HPDE6-E6E7 (cell line): Measurements from ENCODE around the gene CD5L.
A peak's percentile ranks its signal among the peaks of the same experiment; 100 is the strongest.

Source experiments
- DNase-seq: peaks from one replicate; pipeline ENCODE4 v3.0.0; 2011; ENCODE audit warnings: missing footprints; ENCODE audit errors: extremely low spot score

CD5L gene

DNA sequence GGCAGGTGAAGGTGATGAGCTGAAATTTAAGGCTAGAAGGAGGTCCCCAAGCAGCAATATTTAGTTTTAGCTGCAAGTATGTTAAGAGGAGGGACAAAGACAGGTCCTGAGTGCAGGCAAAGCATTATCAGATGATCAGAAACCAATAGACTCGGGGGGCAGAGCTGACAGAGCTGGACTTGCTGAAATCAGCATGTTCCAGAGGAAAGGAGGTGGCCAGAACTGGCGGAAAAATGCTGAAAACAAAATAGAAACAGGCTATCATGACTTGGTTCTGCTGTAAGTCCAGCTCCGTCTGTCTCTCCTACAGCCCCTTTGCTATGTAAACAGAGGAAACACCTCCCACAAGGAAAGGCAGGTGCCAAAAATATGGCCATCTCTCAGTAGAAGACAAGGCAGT is at the start of gene CD5L:
TSS of gene CD5L (minus strand) at position 101 of the 400 bp plus-strand sequence. CDS start 107 bp downstream, outside the sequence.
- DNase-seq, result no peak

DNA sequence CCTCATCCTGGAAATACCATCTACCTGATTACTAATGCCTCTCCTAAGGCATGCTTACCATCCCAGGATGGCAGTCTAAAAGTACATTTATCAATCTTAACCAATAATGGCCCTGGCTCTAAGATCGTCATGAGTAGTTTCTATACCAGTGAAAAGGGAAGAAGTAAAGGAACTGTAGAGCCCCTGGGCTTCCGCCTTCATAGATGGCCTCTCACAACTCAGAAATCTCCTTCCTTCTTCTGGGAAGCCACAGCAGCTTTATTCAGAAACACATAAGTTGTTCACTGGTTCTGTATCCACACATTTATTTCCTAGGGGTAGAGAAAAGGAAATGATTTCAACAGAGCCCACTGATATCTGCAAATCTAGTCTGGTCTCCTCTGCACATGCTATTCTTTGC is 41.0 kb upstream of the CD5L start:
- no peak for DNase-seq

DNA sequence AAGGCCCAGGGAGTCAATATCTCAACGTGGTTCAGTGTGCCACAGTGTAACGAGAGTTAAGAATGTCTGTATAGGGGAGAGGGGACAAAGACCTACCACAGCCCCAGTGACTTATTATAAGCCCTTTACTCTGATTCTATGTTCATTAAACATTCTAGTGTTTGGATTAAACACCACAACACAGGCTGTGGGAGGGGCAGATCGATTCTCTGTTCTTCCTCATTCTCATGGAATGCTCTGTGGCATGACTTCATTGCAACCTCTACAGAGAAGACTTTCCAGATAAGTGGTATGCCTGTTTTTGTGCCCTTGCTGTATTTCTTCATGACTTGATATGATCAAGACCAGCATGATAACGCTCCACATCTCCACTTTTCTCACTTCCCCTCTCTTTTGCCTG is 39.0 kb upstream of the CD5L start:
- DNase-seq, result no peak

DNA sequence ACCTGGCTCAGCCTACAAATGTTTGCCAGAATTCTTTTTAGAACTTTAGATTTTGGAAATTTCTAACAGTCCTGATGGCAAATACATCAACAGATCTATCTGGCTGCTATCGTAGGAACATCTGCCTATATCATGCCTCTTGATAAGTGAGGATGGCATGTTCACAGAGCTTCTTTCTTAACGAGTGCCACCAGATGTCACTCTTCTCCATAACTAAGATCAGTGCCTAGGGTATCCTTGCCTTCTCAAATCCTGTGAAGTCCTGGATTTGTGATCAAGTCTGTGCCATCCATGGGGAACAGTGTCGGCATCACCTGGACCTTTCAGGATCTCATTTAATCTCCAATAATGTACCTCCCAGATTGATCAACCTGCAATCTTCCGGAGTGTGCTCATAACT is 36.5 kb upstream of the CD5L start:
- DNase-seq, result peak; percentile 28

DNA sequence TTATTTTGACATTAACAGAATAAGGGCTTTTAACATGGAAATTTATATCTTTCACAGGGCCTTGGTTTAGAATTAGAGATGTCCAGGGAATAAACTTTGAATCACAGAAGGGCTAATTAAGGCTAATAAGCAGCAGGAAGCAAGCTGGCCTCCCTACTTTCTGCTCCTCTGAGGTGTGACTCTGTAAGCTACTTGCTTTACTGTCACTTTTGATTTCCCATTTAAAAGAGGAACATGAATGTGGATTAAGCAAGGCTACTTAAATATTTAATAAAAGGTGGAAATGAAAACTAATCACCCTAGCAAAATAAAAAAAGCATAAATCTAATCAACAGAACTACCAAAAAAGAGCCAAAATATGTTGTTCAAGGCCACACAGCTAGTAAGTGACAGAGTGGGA is 28.9 kb upstream of the CD5L start:
- DNase-seq, result no peak

DNA sequence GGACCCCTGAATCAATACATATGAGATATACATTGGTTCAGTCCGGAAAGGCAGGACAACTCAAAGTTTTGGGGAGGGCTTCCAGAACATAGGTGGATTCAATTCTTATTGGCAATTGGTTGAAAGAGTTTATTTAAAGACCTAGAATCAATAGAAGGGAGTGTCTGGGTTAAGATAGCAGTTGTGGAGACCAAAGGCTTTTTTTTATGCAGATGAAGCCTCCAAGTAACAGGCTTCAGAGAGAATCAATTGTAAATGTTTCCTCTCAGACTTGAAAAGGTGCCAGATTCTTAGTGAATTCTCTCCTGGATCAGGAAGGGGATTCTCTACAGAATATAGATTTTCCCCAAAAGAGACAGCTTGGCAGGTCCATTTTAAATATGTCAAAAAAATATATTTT is 27.0 kb upstream of the CD5L start:
- no peak for DNase-seq

DNA sequence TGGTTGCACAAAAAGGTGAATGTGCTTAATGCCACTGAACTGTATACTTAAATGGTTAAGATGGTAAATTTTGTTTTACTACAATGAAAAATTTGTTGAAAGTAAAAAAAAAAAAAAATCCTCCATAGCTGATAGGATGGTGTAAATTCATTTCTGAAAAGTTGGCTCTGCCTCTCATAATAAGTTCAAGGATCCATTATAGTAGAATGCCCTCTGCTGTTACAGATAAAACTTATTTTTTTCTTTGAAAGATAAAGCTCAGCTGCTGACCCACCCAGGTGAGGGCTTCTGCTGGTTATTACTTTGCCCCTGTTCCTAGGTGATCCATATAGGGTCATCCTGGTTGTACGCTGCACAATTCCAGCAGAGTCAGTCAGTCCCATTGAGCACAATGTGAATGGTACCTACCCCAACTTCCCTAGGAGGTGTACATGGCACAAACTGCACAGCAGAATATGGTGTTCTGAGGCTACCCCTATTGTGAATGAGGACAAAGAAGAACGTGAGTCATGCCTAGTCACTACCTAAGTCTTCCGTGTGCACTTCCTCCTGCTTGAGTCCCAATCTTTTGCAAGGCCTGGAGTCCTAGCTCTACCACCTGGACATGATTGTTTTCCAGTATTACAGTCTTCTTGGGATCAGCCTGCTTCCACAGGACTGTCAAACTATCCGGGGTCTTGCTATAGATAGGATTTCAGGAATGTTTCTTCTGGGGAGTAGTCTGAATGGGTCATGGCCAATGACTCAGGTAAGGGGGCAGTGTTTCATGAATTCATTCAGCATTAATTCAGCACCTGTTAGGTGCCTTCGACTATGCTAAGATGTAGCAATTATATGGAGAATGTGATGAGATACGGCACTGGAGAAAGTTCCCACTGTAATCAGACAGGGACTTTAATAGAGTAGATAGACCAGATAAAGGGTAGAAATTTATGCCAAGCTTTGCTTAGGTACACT is 20.8 kb upstream of the CD5L start:
- DNase-seq, result peak; percentile 29

DNA sequence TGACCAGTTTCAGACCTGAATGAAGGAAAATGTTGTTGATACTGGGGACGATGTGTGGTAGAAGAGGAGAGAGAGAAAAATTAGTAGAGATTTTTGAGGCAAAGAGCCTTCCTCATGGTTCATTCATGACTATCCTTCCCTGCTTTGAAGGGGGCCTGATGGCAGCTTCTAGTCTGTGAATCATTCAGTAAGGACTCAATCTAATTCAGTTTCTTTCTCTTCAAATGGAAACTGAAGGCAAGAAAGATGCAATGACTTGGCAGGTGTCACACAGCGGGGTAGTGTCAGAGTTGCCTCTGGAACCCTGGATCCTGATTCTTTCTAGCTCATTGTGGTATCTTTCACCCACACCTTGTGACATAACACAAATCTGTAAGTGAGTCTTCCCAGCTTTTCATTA is 14.9 kb upstream of the CD5L start:
- DNase-seq, result no peak

DNA sequence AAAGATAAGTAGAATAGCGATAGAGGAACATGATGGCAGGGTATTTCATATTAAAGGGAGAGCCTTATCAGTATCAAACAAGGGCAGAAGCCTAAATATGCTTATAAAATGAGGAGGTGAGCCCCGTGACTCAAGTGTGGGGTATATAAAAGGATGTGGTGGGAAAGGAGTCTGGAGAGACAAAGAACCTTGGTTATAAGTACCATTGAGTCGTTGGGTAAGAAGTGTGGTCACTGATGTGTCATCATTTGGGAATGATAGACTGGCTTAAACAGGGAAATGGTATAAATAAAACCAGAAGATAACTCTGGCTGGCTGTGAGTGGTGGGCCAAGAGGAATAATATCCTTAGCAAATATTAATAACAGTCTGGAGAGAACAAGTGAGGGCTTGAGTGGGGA is 10.9 kb upstream of the CD5L start:
- DNase-seq, result no peak

DNA sequence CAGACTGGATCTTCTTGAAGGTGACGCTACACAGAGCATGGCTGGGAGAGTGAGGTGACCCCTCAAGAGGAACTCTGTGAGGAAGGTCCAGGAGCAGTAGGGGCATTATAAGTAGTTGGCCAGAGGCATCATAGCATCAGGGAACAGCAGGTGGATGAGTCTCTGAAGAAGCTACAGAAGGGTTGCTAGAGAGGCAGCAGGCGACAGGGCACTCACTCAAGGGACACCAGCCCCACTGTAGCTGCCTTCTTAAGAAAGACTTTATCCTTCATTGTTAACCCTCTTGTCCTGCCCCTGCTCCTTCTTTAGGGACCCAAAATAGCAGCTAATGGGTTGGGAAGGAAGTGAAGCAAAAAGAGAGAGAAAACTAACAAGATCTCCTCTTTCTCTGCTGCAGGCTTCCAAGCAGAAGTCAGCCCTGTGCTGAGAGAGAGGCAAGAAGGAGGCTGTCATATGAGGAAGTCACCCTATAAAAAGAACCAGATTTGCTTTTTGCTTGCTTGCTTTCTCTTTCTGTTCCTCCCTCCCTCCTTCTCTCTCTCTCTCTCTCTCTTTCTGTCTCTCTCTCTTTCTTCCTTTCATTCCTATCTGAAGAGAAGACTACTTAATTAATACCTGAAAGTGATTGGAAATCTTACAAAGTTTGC is 7.7 kb upstream of the CD5L start:
- no peak for DNase-seq

DNA sequence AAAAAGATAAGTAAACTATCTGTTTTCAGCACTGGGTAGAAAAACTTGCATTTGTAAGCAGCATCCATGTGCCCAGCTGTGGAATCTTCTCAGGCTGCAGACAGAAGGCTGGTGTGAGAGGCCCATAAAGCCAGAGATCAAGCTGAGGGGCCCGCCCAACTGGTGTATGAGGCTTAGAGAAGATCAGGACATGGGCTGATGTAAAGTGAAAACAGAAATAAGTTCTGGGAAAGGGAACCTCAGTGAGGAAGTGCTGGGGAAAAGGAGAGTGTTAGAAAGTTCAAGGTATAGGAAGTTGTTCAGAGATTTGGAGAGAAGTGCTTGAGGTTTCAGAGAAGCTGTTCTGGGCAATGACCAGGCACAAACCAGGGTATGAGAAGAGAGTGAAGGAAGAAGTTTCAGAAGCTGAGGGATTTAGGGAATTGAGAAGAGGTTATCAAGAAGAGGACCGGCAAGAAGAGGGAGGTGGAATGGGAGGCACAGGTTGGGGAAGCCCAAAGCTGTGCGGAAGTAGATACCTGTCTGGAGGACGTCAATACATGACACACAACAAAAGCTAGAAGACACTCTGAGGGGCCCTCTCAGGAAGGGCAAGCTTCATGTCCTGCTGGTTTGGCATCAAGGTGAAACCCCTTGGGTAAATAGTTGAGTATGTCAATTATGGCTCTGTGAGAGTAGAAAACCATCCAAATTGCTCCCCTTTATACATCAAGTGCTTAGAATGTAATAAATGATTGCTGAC is 2.7 kb upstream of the CD5L start:
- no peak for DNase-seq

DNA sequence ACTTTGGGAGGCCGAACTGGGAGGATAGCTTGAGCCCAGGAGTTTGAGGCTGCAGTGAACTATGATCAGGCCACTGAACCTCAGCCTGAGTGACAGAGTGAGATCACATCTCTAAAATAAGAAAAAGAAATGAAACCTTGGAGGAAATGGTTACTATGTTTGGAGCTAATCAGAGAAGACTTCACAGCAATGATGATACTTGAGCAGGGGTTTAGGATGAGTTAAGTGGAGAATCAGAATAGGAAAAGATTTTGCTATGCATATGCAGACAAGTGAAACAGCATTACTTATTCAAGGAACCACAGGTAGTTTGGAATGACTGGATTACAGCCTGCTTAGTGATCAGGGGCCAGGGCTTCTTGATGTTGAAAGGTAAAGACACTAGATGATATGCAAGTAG is 1.3 kb upstream of the CD5L start:
- DNase-seq, result no peak

DNA sequence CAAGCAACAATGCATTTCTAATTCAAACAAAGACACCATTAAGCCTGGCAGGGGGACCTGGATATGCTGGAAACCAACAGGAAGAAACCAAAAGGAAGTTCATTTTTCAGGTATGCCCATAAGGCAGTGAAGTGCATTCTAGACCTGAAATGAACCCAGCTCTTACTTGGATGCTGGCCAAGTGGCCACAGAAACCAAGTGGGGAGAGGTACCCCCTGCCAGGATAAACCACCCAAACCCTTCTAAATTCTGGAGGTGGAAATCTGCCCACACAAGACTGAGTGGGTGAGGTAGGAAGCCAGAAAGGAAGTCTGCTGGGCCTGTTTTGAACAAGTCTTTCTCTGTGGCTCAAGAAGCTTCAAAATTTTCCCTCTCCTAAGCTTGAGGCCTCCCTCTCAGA is 2.6 kb downstream of the CD5L start:
- no peak for DNase-seq

DNA sequence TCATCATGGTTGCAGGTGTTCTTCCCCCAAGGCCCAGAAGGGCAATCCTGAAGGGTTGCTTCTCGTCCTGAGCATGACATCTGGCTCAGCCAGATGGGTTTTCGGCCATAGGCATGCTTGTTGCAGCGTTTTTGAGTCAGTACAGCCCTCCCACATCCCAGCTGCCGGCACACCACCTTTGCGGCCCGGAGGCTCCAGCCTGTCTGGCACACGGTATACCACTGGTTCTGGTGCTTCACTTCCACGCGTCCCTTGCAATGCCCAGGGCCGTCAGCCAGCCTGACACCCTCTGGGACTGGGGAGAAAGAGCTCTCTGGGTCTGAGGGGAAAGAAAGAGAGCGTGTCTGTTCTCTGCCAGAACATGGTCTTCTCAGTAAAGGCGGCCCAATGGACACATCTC is 7.2 kb downstream of the CD5L start:
- DNase-seq, result no peak

DNA sequence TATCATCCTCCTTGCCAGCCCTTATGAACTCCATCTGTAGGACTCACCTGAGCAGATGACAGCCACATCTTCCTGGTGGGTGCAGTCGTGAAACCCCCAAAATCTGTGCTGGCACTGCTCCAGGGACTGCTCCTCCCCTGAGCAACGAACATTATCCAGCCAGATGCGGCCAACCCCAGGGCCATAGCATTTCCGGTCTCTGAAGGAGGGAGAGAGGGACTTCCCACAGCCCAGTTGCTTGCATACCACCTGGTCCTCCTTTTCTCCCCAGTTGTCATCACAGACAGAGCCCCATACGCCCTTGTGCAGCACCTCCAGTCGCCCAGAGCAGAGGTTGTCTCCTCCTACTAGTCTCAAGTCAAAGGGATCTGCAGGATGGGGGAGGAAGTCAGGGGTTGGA is 8.5 kb downstream of the CD5L start:
- DNase-seq, result no peak

DNA sequence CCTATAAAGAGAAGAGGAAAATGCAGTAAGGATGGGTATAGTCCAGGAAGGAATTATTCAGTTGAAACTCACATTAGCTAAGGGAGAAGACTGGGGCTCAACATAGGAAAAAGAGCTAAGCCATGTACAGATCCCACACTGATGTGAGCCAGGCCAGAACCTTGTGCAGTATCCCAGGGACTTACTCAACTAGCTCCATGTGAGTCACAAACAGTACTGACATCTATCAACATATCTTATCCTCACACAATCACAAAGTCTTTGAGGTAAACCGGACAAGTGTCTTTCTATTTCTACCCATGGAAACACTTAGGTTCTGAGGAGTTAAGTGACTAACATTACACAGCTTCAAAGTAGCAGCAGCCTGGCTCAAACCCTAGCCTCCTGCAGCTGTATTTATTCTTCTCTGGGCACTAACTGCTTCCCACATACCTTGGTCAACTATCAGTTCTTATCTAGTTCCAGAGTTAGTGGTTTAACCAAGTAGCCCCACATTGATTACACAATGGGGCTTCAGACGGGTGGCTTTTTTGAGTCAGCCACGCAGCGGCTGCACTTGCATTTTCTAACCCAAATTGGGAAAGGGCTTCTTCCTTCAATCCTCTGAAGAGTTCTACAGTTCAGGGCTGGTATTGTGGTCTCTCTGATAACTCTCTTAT is 9.5 kb downstream of the CD5L start:
- DNase-seq, result no peak

DNA sequence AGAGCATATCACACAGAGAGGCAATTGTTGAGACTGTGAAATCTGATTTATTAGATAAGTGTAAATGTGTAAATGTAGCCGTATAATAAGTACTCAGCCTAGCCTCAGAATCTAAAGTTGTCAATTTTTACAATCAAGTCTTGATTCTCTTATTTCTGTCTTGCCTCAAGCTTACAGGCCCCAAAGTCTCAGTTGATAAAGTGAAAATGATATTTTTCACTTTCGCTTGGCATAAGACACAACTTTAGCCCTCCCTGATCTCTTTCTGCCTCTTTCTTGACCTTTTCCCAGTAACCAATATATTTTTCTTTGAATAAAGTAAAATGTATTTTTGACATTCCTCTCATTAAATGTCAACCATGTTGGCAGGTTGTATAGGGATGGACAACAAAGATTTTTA is 10.7 kb downstream of the CD5L start:
- no peak for DNase-seq

DNA sequence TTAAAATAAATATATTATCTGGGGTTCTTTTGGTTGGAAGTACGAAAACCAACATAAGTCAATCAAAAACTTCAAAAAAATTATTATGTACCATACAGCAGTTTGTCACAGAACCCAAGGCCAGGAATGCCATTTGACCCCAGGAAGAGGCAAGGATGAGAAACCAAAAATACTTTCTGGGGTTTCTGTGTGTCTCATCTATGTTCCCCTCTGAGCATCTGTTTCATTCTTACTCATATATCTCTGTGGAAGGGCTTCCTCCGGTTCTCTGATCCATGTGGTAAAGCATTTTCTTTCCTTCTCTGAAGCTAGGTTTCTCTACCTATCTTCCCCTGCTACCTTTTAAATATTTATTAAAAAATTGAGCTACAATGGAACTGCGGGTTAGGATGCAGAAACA is 11.9 kb downstream of the CD5L start:
- no peak for DNase-seq

DNA sequence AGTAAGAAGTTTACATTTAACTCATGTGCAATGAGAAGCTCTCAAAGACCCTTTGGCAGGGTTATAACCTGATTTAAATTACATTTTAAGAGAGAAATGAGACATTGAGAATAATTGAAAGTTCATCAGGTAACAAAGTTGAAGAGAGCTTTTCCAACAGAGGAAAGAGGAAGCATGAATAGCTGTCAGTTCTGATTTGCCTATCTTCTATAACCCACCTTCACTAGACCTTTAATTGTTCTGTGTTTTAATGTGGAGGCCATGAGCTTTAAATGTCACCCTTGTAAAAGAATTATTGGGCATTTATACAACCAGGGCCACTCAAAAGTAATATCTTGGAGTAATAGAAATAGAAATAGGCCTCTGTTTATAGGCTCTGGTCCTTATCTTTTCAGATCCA is 12.4 kb downstream of the CD5L start:
- no peak for DNase-seq

DNA sequence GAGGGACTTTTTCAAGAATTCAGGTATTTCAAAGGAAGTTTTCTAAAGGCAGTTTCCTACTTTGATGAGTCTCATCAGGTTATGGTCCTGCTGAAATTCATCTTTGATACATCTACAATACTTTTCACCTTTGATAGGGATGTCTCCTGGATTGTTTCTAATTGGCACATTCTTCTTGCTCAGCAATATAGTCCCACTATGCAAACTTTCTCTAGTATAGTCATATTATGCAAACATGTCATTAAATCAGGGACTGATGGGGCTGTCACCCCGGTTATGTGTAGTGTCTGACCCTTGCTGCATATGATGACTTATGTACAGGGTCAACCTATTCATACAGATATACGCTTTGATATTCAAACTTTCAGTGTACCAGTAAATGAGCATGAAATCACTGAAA is 21.3 kb downstream of the CD5L start:
- DNase-seq, result no peak

DNA sequence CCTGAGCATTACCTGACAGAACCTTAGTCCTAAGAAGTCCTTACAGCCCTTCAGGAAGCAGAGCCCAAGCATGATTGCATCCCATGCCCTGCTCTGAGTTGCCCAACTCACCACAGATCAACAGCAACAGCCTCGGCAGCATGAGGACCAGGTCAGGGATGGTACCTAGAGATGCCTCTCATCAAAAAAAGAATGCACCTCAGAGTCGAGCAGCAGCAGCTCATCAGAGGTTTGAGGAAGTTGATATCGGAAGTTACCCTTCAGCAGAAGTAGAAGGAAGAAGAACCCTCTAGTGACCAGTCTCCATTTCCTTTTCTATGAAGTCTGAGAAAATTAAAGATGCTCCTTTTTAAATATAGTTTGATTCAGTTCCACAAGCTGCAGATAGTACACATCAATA is 21.7 kb downstream of the CD5L start, which contains the start of gene FCRL1:
TSS of gene FCRL1 (minus strand) at position 225 of the 400 bp plus-strand sequence. CDS start at position 142, 83 bp downstream.
- DNase-seq, result no peak

DNA sequence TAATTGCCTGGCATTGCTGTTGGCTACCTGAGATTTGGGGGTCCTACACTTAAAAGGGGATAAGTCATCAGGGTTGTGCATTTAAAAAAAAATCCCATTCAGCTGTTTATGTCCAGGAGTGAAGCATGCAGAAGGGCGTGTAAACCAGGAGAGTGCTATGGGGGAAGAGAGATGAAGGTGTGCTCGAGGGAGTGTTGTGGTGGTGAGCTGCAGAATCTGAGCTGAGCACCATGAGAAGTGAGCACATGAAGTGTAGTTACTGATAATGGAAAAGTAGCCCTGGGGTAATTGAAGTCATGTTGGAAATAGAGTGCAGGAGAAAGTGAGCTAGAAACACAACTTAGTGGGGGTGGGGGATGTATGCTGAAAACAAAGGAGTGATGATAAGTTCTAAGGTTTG is 22.4 kb downstream of the CD5L start:
- DNase-seq, result no peak
